Right cardiac atrium (tissue), 5 donors: ENCODE results near the gene SLC39A1. TPM values are rescaled to one million over a fixed set of nuclear protein-coding genes. Genes with fewer than 3 reads are reported as not detected.
"Not testable (repeated sequence)": the region's sequence is repeated elsewhere in the genome, so short reads cannot be mapped to it uniquely, and the experiment has no call there.

Experiments
- ATAC-seq, 2 donors: fragments of 200-7000 bp; cut with Tn5 transposase; one replicate each; pipeline versions ENCODE4 v1.8.0 to v1.9.1; 2020; ENCODE audit warnings: moderate library complexity in 2 of 2, mild to moderate bottlenecking in 1 of 2
- DNase-seq, 3 donors: peaks; one replicate each; pipeline ENCODE4 v3.0.0-alpha.2; 2020
- H3K27ac ChIP-seq: one replicate; pipeline ENCODE4 v1.5.1; 2013; ENCODE audit warnings: mild to moderate bottlenecking, low read length, control low read depth, moderate library complexity
- H3K27me3 ChIP-seq: one replicate; pipeline ENCODE4 v1.6.1; 2013; ENCODE audit not compliant: control insufficient read depth, insufficient read depth
- H3K4me1 ChIP-seq: one replicate; pipeline ENCODE4 v1.6.1; 2013; ENCODE audit warnings: low read length; ENCODE audit not compliant: control insufficient read depth, insufficient read depth
- H3K4me3 ChIP-seq: one replicate; pipeline ENCODE4 v1.5.1; 2013; ENCODE audit warnings: low read length, control low read depth
- H3K9me3 ChIP-seq: one replicate; pipeline ENCODE4 v1.6.1; 2013; ENCODE audit warnings: low read length; ENCODE audit not compliant: control insufficient read depth
- WGBS: extraction: QIAGEN DNeasy Blood & Tissue Kit; methylation state at CpG from one replicate; pipeline ENCODE4 v1.1.7; 2013; 5-methylcytosine and 5-hydroxymethylcytosine counted together
- intact Hi-C, 4 donors: fragments of 100-400 bp; cut with DNase I; formaldehyde crosslinking; loops; one replicate each; pipeline versions ENCODE4 v1.11.0 to v1.14.0; 2022 to 2023
- long read RNA-seq, 4 donors: library from polyadenylated mRNA; unstranded; transcript quantifications; one replicate each; pipeline ENCODE4 v2.0.0, GENCODE V29; 2020 to 2021
- polyA plus RNA-seq: library from polyadenylated mRNA; stranded (reverse); fragments of 200-250 nt; gene quantifications from one replicate; pipeline ENCODE4 v1.2.3, GENCODE V29; 2013
- total RNA-seq, 4 donors: library from RNA; stranded (reverse); fragmentation: NEBNext Ultra II Directional; extraction: Animal tissue kit (Norgen Biotek cat#: 25700); gene quantifications; one replicate each; pipeline ENCODE4 v1.2.1, GENCODE V29; 2021
- donor health status: healthy with polysubstance abuse.
- donor health status: DM: no; HTN: yes; CAD: no.
- donor health status: DM: no; HTN: no; CAD: no.
- donor health status: DM: no; HTN: yes; CAD: no; lungs with severe emphysema.
- donor health status: DM: yes; HTN: yes; CAD: no.

Gene SLC39A1
- total RNA-seq (10 to 100 TPM; 61.2 to 71.4 (median 65.1) TPM), polyA plus RNA-seq (61.3 TPM)
- long read RNA-seq, donor 1, transcript SLC39A1-203 (4 exons, 2,398 nt): minor isoform, 7 of 170 reads
- long read RNA-seq, donor 1, transcript SLC39A1-204 (3 exons, 2,723 nt): minor isoform, 12 of 170 reads
- long read RNA-seq, donor 1, transcript SLC39A1-202 (4 exons, 2,084 nt): major isoform, 141 of 170 reads
- long read RNA-seq, donor 1, partial matches to known transcripts: 0 of 170 reads
- long read RNA-seq, donor 1, other reads (novel, unspliced or antisense): 8 of 170 reads
- long read RNA-seq, donor 2, transcript SLC39A1-202 (4 exons, 2,084 nt): major isoform, 70 of 96 reads
- long read RNA-seq, donor 2, transcript SLC39A1-204 (3 exons, 2,723 nt): minor isoform, 6 of 96 reads
- long read RNA-seq, donor 2, transcript SLC39A1-211 (4 exons, 2,322 nt): minor isoform, 8 of 96 reads
- long read RNA-seq, donor 2, partial matches to known transcripts: 2 of 96 reads
- long read RNA-seq, donor 2, other reads (novel, unspliced or antisense): 8 of 96 reads
- long read RNA-seq, donor 3, transcript SLC39A1-204 (3 exons, 2,723 nt): minor isoform, 47 of 620 reads
- long read RNA-seq, donor 3, transcript SLC39A1-203 (4 exons, 2,398 nt): minor isoform, 22 of 620 reads
- long read RNA-seq, donor 3, transcript SLC39A1-211 (4 exons, 2,322 nt): minor isoform, 16 of 620 reads
- long read RNA-seq, donor 3, transcript SLC39A1-202 (4 exons, 2,084 nt): major isoform, 518 of 620 reads
- long read RNA-seq, donor 3, partial matches to known transcripts: 0 of 620 reads
- long read RNA-seq, donor 3, other reads (novel, unspliced or antisense): 16 of 620 reads
- long read RNA-seq, donor 4, transcript SLC39A1-202 (4 exons, 2,084 nt): major isoform, 84 of 101 reads
- long read RNA-seq, donor 4, partial matches to known transcripts: 5 of 101 reads
- long read RNA-seq, donor 4, other reads (novel, unspliced or antisense): 4 of 101 reads

- ATAC-seq (peak; percentile 86 to 88), DNase-seq (peak; percentile 98 to 100 (median 99))
- peak within 1 kb of the TSS; percentile 93 for H3K27ac ChIP-seq
- H3K4me3 ChIP-seq: peak within 1 kb of the TSS; percentile 57
- under 1% methylated on average over 54 of the region's 54 CpGs for WGBS
- no peaks in the 10 kb centered on the region for H3K9me3 ChIP-seq
- no peaks in the 10 kb centered on the region for H3K27me3 ChIP-seq
- peaks cover 15% of the 10 kb centered on the region for H3K4me1 ChIP-seq
- intact Hi-C loops: no loop called here
Observed at GRCh38 chr1:153963030-153963849, at the start of gene SLC39A1. TSS of gene SLC39A1 (minus strand) at chr1:153963537. CDS start at chr1:153962715, 822 bp downstream.

- H3K9me3 ChIP-seq, H3K4me3 ChIP-seq, H3K4me1 ChIP-seq, H3K27ac ChIP-seq, DNase-seq, H3K27me3 ChIP-seq, intact Hi-C loops, ATAC-seq: not testable (repeated sequence)
- 94% methylated on average over 14 of the region's 14 CpGs for WGBS
Observed at GRCh38 chr1:154012543-154012942, 49.2 kb upstream of the SLC39A1 start.

GRCh38 chr1:154012129-154012528 lies 48.8 kb upstream of the SLC39A1 start:
- Histone ChIP-seq H3K4me3 (no peak overlapping the region), H3K9me3 (no peaks in the 10 kb centered on the region), H3K4me1 (no peaks in the 10 kb centered on the region), H3K27me3 (no peaks in the 10 kb centered on the region), H3K27ac (no peak overlapping the region)
- ATAC-seq (no peak), DNase-seq (no peak)
- intact Hi-C loops: no loop called here
- WGBS: 63% methylated on average over 1 of the region's 1 CpG

- WGBS: 90% methylated on average over 3 of the region's 3 CpGs
- Histone ChIP-seq H3K4me1 (no peaks in the 10 kb centered on the region), H3K9me3 (no peaks in the 10 kb centered on the region), H3K27ac (no peak overlapping the region), H3K4me3 (no peak overlapping the region), H3K27me3 (no peaks in the 10 kb centered on the region)
- ATAC-seq (peak in 1 of 2 donors; percentile 45), DNase-seq (no peak)
- intact Hi-C loops: no loop called here
Observed at GRCh38 chr1:154006136-154006535, 42.8 kb upstream of the SLC39A1 start.

- H3K4me1 ChIP-seq: no peaks in the 10 kb centered on the region
- H3K27me3 ChIP-seq: no peaks in the 10 kb centered on the region
- DNase-seq (no peak), ATAC-seq (no peak)
- H3K9me3 ChIP-seq: no peaks in the 10 kb centered on the region
- WGBS: 72% methylated on average over 4 of the region's 4 CpGs
- no peak overlapping the region for H3K27ac ChIP-seq
- intact Hi-C loops: no loop called here
- no peak overlapping the region for H3K4me3 ChIP-seq
Observed at GRCh38 chr1:154000420-154000819, 37.1 kb upstream of the SLC39A1 start.

GRCh38 chr1:153996882-153997281 lies 33.5 kb upstream of the SLC39A1 start:
- ATAC-seq, H3K4me1 ChIP-seq, H3K9me3 ChIP-seq, DNase-seq, intact Hi-C loops, H3K4me3 ChIP-seq, H3K27me3 ChIP-seq, H3K27ac ChIP-seq: not testable (repeated sequence)
- 95% methylated on average over 10 of the region's 10 CpGs for WGBS

- H3K9me3 ChIP-seq: no peaks in the 10 kb centered on the region
- H3K27me3 ChIP-seq: no peaks in the 10 kb centered on the region
- intact Hi-C loops: no loop called here
- WGBS: 90% methylated on average over 11 of the region's 11 CpGs
- DNase-seq (no peak), ATAC-seq (no peak)
- no peak overlapping the region for H3K4me3 ChIP-seq
- H3K27ac ChIP-seq: no peak overlapping the region
- no peaks in the 10 kb centered on the region for H3K4me1 ChIP-seq
Observed at GRCh38 chr1:153995640-153996039, 32.3 kb upstream of the SLC39A1 start.

GRCh38 chr1:153995202-153995601 lies 31.9 kb upstream of the SLC39A1 start:
- WGBS: 72% methylated on average over 3 of the region's 3 CpGs
- Histone ChIP-seq H3K27me3 (no peaks in the 10 kb centered on the region), H3K4me1 (no peaks in the 10 kb centered on the region), H3K27ac (no peak overlapping the region), H3K9me3 (no peaks in the 10 kb centered on the region), H3K4me3 (no peak overlapping the region)
- ATAC-seq (no peak), DNase-seq (no peak)
- intact Hi-C loops: no loop called here

GRCh38 chr1:153991806-153992205 lies 28.5 kb upstream of the SLC39A1 start:
- DNase-seq: no peak
- no peak for ATAC-seq
- 89% methylated on average over 2 of the region's 2 CpGs for WGBS
- H3K9me3 ChIP-seq: no peaks in the 10 kb centered on the region
- no peaks in the 10 kb centered on the region for H3K27me3 ChIP-seq
- no peak overlapping the region for H3K27ac ChIP-seq
- intact Hi-C loops: no loop called here
- H3K4me3 ChIP-seq: peak overlapping the region; percentile 71
- H3K4me1 ChIP-seq: no peaks in the 10 kb centered on the region

GRCh38 chr1:153991151-153991630 lies 27.9 kb upstream of the SLC39A1 start:
- intact Hi-C loops: no loop called here

More at GRCh38 chr1:153991151-153991630, 27.9 kb upstream of the SLC39A1 start:
- Histone ChIP-seq H3K4me1 (no peaks in the 10 kb centered on the region), H3K27ac (peak overlapping the region; percentile 96), H3K4me3 (peak overlapping the region; percentile 71), H3K9me3 (no peaks in the 10 kb centered on the region), H3K27me3 (no peaks in the 10 kb centered on the region)
- DNase-seq (no peak), ATAC-seq (no peak)
- 8% methylated on average over 9 of the region's 9 CpGs for WGBS
